ENCODE results near the gene FAM167B. TPM values are rescaled to one million over a fixed set of nuclear protein-coding genes. Genes with fewer than 3 reads are reported as not detected.
A peak's percentile ranks its signal among the peaks of the same experiment; 100 is the strongest.

Gene FAM167B
- total RNA-seq, 1 donor from 2014 or later = 1.4 TPM

DNA sequence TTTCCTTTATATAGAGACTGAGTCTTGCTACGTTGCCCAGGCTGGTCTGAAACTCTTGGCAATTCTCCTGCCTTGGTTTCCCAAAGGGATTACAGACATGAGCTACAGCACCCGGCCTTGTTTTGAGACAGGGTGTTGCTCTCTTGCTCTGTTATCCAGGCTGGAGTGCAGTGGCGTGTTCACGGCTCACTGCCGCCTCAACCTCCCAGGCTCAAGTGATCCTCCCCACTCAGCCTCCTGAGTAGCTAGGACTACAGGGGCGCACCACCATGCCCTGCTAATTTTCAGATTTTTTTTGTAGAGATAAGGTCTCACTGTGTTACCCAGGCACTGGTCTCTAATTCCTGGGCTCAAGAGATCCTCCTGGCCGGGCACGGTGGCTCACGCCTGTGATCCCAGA is 18.8 kb downstream of the FAM167B start:
- no peaks in the 10 kb centered on the region for H3K9me3 Mint-ChIP-seq
- H3K4me1 Mint-ChIP-seq = peaks cover 34% of the 10 kb centered on the region
- H3K27ac Mint-ChIP-seq = no peak overlapping the region
- intact Hi-C loops (cut with micrococcal nuclease) = loop anchor here (2.0 kb wide), 1 partner anchor 15 kb away; the partner anchor contains the start of gene LCK
- TF ChIP-seq, protein P1, sequence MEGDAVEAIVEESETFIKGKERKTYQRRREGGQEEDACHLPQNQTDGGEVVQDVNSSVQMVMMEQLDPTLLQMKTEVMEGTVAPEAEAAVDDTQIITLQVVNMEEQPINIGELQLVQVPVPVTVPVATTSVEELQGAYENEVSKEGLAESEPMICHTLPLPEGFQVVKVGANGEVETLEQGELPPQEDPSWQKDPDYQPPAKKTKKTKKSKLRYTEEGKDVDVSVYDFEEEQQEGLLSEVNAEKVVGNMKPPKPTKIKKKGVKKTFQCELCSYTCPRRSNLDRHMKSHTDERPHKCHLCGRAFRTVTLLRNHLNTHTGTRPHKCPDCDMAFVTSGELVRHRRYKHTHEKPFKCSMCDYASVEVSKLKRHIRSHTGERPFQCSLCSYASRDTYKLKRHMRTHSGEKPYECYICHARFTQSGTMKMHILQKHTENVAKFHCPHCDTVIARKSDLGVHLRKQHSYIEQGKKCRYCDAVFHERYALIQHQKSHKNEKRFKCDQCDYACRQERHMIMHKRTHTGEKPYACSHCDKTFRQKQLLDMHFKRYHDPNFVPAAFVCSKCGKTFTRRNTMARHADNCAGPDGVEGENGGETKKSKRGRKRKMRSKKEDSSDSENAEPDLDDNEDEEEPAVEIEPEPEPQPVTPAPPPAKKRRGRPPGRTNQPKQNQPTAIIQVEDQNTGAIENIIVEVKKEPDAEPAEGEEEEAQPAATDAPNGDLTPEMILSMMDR (IDR thresholded peaks at IDR 0.05) = no peak
- DNase-seq (no peak), ATAC-seq (ENCODE audit: low read depth) (no peak)
- no peaks in the 10 kb centered on the region for H3K36me3 Mint-ChIP-seq (ENCODE audit: low read depth)
- no peak overlapping the region for H3K4me3 Mint-ChIP-seq
- no peaks in the 10 kb centered on the region for H3K27me3 Mint-ChIP-seq
- ChIA-PET CTCF (interaction anchor here (1.6 kb wide), 1 partner anchor 25 kb away, joined by 4 read pairs; no protein-coding TSS in a partner anchor), POLR2A (interaction anchor here (4.3 kb wide), 1 partner anchor 15 kb away, joined by 31 read pairs; the partner anchor contains the start of gene LCK)

DNA sequence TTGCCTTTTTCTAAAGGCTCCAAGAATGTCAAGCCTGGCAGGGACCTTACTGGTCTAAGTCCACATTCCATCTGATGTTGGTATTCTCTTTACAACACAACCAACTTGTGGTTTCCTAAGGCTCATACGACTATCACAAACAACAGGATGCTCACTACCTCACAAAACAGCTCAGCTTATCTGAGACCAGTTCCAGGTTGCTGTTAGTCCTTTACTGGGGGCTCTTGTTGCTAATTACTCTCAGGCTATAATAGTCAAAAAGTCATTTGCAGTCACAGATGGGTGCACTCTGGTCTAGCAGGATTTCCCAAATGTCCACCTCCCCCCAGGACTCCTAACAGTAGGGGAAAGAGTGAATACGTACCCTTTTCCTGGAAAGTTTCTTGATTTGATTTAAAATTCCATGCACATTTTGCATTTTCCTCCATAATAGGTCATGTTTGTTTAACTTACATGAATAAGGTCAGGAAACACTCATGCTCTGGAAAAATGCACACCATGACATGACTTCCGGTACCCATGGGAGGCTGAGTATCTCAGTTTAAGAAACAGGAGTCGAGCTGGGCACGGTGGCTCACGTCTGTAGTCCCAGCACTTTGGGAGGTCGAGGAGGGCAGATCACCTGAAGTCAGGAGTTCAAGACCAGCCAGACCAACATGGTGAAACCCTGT is 20.0 kb downstream of the FAM167B start:
- DNase-seq (no peak), ATAC-seq (ENCODE audit: low read depth) (no peak)
- CTCF ChIA-PET = no interaction called here
- intact Hi-C loops (cut with micrococcal nuclease) = no loop called here
- no peak overlapping the region for H3K27ac Mint-ChIP-seq
- no peak overlapping the region for H3K4me3 Mint-ChIP-seq
- H3K27me3 Mint-ChIP-seq = no peaks in the 10 kb centered on the region
- peaks cover 38% of the 10 kb centered on the region for H3K4me1 Mint-ChIP-seq
- no peaks in the 10 kb centered on the region for H3K36me3 Mint-ChIP-seq (ENCODE audit: low read depth)
- H3K9me3 Mint-ChIP-seq = no peaks in the 10 kb centered on the region
- POLR2A ChIA-PET = interaction anchor here (0.6 to 1.6 kb wide), 3 partner anchors 16 to 25 kb away, joined by 3 to 4 read pairs (median 4); partner anchors contain the start of genes HDAC1 and LCK
- TF ChIP-seq, protein P1 (IDR thresholded peaks at IDR 0.05) = no peak

DNA sequence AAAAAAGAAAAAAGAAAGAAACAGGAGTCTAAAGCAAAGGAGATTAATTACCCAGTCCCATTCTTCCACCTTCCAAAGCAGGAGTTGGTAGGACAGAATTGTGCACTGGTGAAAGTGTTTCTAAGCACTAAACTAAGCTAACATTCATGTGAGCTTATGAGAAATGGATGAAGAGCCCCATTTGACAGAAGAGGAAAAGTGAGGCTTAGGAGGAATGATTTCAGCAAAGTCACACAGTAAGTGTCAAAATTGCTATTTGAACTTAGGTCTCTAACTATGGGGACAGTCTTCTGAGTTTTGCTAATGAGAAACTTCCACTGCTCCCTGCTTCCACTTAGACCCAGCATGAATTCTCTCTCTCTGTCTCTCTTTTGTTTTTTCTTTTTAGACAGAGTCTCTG is 22.7 kb downstream of the FAM167B start:
- CTCF ChIA-PET = no interaction called here
- POLR2A ChIA-PET = interaction anchor here (0.6 to 1.8 kb wide), 3 partner anchors 8 to 68 kb away, joined by 5 to 8 read pairs (median 6); partner anchors contain the start of gene HDAC1
- ATAC-seq (ENCODE audit: low read depth) (no peak), DNase-seq (no peak)
- Mint-ChIP-seq H3K27me3 (no peaks in the 10 kb centered on the region), H3K4me1 (peaks cover 48% of the 10 kb centered on the region), H3K27ac (no peak overlapping the region), H3K4me3 (no peak overlapping the region), H3K36me3 (ENCODE audit: low read depth) (no peaks in the 10 kb centered on the region), H3K9me3 (no peaks in the 10 kb centered on the region)
- TF ChIP-seq, protein P1 (IDR thresholded peaks at IDR 0.05) = no peak
- intact Hi-C loops (cut with micrococcal nuclease) = no loop called here

DNA sequence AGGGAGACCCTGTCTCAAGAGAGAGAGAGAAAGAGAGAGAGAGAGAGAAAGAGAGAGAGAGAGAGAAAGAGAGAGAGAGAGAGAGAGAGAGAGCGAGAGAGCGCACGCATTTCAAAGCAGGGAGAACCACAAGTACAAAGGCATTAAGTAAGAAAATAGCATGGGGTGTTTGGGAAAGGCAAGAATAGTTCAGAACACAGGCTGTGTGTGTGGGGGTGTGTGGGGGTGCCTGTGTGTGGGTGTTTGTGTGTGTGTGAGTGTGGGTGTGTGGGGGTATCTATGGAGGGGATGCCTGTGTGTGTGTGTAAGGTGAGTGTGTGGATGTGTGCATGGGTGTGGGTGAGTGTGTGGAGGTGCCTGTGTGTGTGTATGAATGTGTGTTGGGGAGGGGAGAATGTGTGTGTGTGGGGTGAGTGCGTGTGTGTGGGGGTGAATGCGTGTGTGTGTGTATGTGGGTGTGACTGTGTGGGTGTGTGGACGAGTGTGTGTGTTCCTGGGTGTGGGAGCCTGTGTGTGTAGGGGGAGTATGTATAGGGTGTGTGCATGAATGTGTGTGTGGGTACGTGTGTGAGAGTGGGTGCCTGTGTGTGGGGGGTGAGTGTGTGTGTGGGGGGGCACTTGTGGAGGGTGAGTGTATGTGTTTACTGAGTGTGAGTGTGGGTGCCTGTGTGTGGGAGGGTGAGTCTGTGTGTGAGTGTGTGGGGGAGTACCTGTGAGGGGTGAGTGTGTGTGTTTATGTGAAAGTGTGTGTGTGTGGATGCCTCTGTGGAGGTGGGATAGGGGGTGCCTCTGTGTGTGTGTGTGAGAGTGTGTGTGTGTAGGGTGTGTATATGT is 25.8 kb downstream of the FAM167B start:
- peak overlapping the region; percentile 83 for H3K27ac Mint-ChIP-seq
- ChIA-PET POLR2A (interaction anchor here (0.6 kb wide), 2 partner anchors 21 to 71 kb away, joined by 3 to 5 read pairs; no protein-coding TSS in a partner anchor), CTCF (interaction anchor here (1.0 kb wide), 1 partner anchor 25 kb away, joined by 6 read pairs; no protein-coding TSS in a partner anchor)
- DNase-seq (no peak), ATAC-seq (ENCODE audit: low read depth) (no peak)
- H3K4me1 Mint-ChIP-seq = peaks cover 33% of the 10 kb centered on the region
- H3K4me3 Mint-ChIP-seq = no peak overlapping the region
- intact Hi-C loops (cut with micrococcal nuclease) = no loop called here
- H3K36me3 Mint-ChIP-seq (ENCODE audit: low read depth) = no peaks in the 10 kb centered on the region
- no peaks in the 10 kb centered on the region for H3K27me3 Mint-ChIP-seq
- TF ChIP-seq, protein P1 (IDR thresholded peaks at IDR 0.05) = no peak
- H3K9me3 Mint-ChIP-seq = no peaks in the 10 kb centered on the region

All from activated B cell treated with CpG ODN at 0.5 μM for 24 hours (primary cell).